Measurements from ENCODE around the gene CYP27B1. TPM values are rescaled to one million over a fixed set of nuclear protein-coding genes. Genes with fewer than 3 reads are reported as not detected.

Gene CYP27B1
- total and polyA plus RNA-seq, 2 donors (not counting 3 experiments of a cell fraction or from before 2014, with no cell fraction given) = 0.62 to 2.7 TPM

DNA sequence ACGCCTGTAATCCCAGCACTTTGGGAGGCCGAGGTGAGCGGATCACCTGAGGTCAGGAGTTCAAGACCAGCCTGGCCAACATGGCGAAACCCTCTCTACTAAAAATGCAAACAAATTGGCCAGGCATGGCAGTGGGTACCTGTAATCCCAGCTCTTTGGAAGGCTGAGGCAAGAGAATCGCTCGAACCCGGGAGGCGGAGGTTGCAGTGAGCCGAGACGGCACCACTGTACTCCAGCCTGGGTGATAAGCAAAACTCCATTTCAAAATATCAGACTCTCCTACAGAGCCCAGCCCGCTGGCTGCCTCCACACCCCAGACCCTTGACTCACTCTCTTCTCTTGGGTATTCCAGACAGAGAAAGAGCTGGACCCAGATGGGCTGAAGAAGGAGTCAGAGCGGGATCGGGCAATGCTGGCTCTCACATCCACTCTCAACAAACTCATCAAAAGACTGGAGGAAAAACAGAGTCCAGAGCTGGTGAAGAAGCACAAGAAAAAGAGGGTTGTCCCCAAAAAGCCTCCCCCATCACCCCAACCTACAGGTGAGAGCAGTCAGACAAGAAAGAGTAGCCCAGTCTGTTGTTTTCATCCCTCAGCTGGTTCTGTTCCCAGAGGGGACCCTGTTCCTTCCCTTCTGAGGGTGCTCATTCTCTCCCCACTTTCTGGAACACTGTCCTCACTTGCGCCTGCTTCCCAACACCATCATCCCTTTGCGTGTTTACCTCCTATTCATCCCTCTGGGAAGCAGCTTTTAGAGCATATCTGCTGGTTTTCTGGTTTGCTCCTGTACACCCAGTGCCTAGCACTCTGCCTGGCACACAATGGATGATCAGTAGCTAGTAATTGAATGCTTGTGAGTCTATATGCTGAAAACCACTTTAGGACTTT lies 48.0 kb downstream of the CYP27B1 start:
- H3K36me3 ChIP-seq (ENCODE audit: control insufficient read depth in 2 of 2, extremely low read depth in 1 of 2, insufficient read depth in 2 of 2, low read length in 2 of 2) = peaks cover 0 to 38% of the 10 kb centered on the region in 2 experiments
- intact Hi-C loops (cut with micrococcal nuclease) (no loop called here), dilution Hi-C loops (cut with MboI; ENCODE audit: extremely low pct_ligation_motif_present, low sequenced_read_pairs) (no loop called here)
- no peaks in the 10 kb centered on the region for H3K79me2 ChIP-seq (ENCODE audit: control insufficient read depth, insufficient read depth, low read length)
- no peaks in the 10 kb centered on the region for H3K27me3 ChIP-seq (ENCODE audit: control insufficient read depth in 2 of 2, insufficient read depth in 2 of 2, low read length in 2 of 2)
- H3K4me1 ChIP-seq (ENCODE audit: control insufficient read depth, extremely low read depth, insufficient read depth, low read length) = no peaks in the 10 kb centered on the region
- FAIRE-seq (no peak), DNase-seq (ENCODE audit: low read depth, low spot score) (no peak)
- ChIA-PET POLR2A (no interaction called here), CTCF (interaction anchor here (1.2 kb wide), 1 partner anchor 25 kb away, joined by 4 read pairs; the partner anchor contains the start of gene OS9)
- TF ChIP-seq, protein P1, sequence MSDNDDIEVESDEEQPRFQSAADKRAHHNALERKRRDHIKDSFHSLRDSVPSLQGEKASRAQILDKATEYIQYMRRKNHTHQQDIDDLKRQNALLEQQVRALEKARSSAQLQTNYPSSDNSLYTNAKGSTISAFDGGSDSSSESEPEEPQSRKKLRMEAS (IDR thresholded peaks at IDR 0.05; ENCODE audit: insufficient read depth, insufficient read length) = no peak
- TF ChIP-seq POLR2A (IDR thresholded peaks at IDR 0.05; ENCODE audit: low read depth, low read length) (no peak), EZH2 (IDR thresholded peaks at IDR 0.05; ENCODE audit: borderline replicate concordance, low read depth, low read length, severe bottlenecking) (no peak), JUN (IDR thresholded peaks at IDR 0.05; ENCODE audit: borderline replicate concordance, insufficient read depth, insufficient read length, low read depth) (no peak), MYC (IDR thresholded peaks at IDR 0.05; ENCODE audit: low read depth, low read length) (no peak)
- BruUV-seq (replicated peaks) = no TSS peak
- H3K4me3 ChIP-seq (replicated peaks in 1 of 3; ENCODE audit: insufficient read depth in 1 of 3, low read depth in 1 of 3, low read length in 3 of 3) = no peak overlapping the region
- H2AFZ ChIP-seq (ENCODE audit: low read depth, low read length) = no peak overlapping the region
- H3K9me1 ChIP-seq (replicated peaks; ENCODE audit: control insufficient read depth, extremely low read depth, insufficient read depth, low read length) = no peaks in the 10 kb centered on the region
- no peak overlapping the region for H3K9ac ChIP-seq (replicated peaks; ENCODE audit: extremely low read depth, insufficient read depth, low read length)
- H3K27ac ChIP-seq (ENCODE audit: insufficient read depth, low read depth, low read length) = no peak overlapping the region
- H3K9me3 ChIP-seq (replicated peaks; ENCODE audit: control insufficient read depth, insufficient read depth, low read length) = no peaks in the 10 kb centered on the region
- H4K20me1 ChIP-seq (replicated peaks; ENCODE audit: control insufficient read depth, extremely low read depth, insufficient read depth, low read length) = no peaks in the 10 kb centered on the region
- no peak overlapping the region for H3K4me2 ChIP-seq (ENCODE audit: insufficient read depth, low read length)

All from endothelial cell of umbilical vein (primary cell).